ENCODE data around the gene HS2ST1. TPM values are rescaled to one million over a fixed set of nuclear protein-coding genes. Genes with fewer than 3 reads are reported as not detected.

Gene HS2ST1
- total RNA-seq, 1 experiment from 2014 or later: 45.8 TPM

DNA sequence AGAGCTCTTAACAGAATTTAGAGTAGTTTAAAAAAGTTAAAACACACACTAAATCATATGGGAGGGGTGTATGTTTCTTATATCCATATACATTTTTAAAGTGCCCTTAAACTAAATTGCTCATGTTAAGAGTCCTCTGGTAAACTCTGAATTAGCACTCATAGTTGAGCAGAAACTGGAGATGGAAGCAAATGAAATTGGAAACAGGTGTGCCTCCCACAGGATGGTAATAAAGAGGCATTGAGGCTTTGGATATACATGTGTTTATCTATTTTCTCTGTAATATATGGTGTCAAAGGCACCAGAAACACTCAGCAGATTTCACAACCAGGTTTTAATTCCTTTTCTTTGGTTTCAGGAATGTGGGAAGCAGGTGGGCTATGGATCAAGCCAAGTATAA is 188.6 kb downstream of the HS2ST1 start:
- POLR2A ChIA-PET (ENCODE audit: low non-redundant PET): no interaction called here
- DNase-seq (ENCODE audit: low spot score): no peak
- Histone ChIP-seq H3K4me3 (ENCODE audit: low read depth, low read length, poor library complexity, severe bottlenecking) (no peak overlapping the region), H3K4me1 (ENCODE audit: insufficient read depth, low read length, poor library complexity, severe bottlenecking) (no peaks in the 10 kb centered on the region), H3K27me3 (replicated peaks; ENCODE audit: insufficient read depth, low read depth, low read length, poor library complexity) (no peaks in the 10 kb centered on the region), H3K36me3 (ENCODE audit: insufficient read depth, low read length, poor library complexity, severe bottlenecking) (no peaks in the 10 kb centered on the region), H3K27ac (ENCODE audit: low read depth, low read length, poor library complexity, severe bottlenecking) (no peak overlapping the region), H3K9me3 (ENCODE audit: low read depth, low read length, poor library complexity, severe bottlenecking) (no peaks in the 10 kb centered on the region)
- BruUV-seq (replicated peaks): no TSS peak
- TF ChIP-seq, protein P1, sequence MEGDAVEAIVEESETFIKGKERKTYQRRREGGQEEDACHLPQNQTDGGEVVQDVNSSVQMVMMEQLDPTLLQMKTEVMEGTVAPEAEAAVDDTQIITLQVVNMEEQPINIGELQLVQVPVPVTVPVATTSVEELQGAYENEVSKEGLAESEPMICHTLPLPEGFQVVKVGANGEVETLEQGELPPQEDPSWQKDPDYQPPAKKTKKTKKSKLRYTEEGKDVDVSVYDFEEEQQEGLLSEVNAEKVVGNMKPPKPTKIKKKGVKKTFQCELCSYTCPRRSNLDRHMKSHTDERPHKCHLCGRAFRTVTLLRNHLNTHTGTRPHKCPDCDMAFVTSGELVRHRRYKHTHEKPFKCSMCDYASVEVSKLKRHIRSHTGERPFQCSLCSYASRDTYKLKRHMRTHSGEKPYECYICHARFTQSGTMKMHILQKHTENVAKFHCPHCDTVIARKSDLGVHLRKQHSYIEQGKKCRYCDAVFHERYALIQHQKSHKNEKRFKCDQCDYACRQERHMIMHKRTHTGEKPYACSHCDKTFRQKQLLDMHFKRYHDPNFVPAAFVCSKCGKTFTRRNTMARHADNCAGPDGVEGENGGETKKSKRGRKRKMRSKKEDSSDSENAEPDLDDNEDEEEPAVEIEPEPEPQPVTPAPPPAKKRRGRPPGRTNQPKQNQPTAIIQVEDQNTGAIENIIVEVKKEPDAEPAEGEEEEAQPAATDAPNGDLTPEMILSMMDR (conservative IDR thresholded peaks at IDR 0.05; ENCODE audit: low read depth, low read length): no peak
- intact Hi-C loops (cut with micrococcal nuclease; ENCODE audit: unreplicated experiment): no loop called here
- CTCF ChIA-PET: no interaction called here

DNA sequence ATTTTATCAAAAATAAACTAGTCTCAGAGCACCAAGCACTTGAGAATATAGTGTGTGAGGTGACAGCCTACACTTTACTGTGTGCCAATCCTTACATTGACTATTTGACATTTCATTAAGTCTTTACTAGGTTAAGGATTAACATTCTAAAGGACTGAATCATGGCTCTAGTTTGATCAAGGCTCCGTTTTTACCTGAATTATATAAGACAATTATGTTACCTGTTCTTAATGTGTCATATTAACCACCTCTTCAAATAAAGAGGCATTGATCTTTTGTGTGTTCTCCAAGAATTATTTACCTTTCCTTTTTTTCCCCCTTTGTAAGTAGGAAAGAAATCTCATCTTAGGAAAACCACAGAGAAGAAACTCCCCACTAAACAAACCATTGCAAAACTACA is 189.7 kb downstream of the HS2ST1 start:
- Histone ChIP-seq H3K4me3 (ENCODE audit: low read depth, low read length, poor library complexity, severe bottlenecking) (no peak overlapping the region), H3K36me3 (ENCODE audit: insufficient read depth, low read length, poor library complexity, severe bottlenecking) (no peaks in the 10 kb centered on the region), H3K27me3 (replicated peaks; ENCODE audit: insufficient read depth, low read depth, low read length, poor library complexity) (no peaks in the 10 kb centered on the region), H3K9me3 (ENCODE audit: low read depth, low read length, poor library complexity, severe bottlenecking) (no peaks in the 10 kb centered on the region), H3K27ac (ENCODE audit: low read depth, low read length, poor library complexity, severe bottlenecking) (no peak overlapping the region), H3K4me1 (ENCODE audit: insufficient read depth, low read length, poor library complexity, severe bottlenecking) (peaks cover 7% of the 10 kb centered on the region)
- intact Hi-C loops (cut with micrococcal nuclease; ENCODE audit: unreplicated experiment): no loop called here
- TF ChIP-seq EZH2 (IDR thresholded peaks at IDR 0.05; ENCODE audit: borderline replicate concordance, low read depth, low read length, poor library complexity, severe bottlenecking): no peak
- TF ChIP-seq, protein P1 (conservative IDR thresholded peaks at IDR 0.05; ENCODE audit: low read depth, low read length): no peak
- CTCF ChIA-PET: no interaction called here
- no TSS peak for BruUV-seq (replicated peaks)
- no peak for DNase-seq (ENCODE audit: low spot score)
- POLR2A ChIA-PET (ENCODE audit: low non-redundant PET): no interaction called here

DNA sequence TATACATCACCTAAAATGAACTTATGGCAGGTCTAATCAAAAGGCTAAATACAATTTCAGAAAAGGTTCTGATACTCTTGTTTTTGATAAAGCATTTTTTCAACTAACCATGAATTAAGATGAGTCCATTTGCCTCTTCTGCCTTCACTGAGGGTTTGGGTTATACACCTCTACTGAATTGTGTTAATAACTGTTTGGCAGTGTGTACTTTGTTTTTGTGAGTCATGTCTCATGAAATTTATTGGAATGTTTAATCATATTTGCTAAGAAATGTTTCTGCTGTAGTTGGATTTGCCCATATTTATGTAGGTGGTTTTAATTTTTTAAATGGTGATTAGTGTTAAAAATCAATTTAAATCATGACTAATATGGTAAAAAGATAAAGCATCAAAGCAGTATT is 190.5 kb downstream of the HS2ST1 start:
- H3K27ac ChIP-seq (ENCODE audit: low read depth, low read length, poor library complexity, severe bottlenecking): no peak overlapping the region
- H3K27me3 ChIP-seq (replicated peaks; ENCODE audit: insufficient read depth, low read depth, low read length, poor library complexity): no peaks in the 10 kb centered on the region
- H3K4me1 ChIP-seq (ENCODE audit: insufficient read depth, low read length, poor library complexity, severe bottlenecking): peaks cover 10% of the 10 kb centered on the region
- TF ChIP-seq, protein P1 (conservative IDR thresholded peaks at IDR 0.05; ENCODE audit: low read depth, low read length): no peak
- no peak for TF ChIP-seq EZH2 (IDR thresholded peaks at IDR 0.05; ENCODE audit: borderline replicate concordance, low read depth, low read length, poor library complexity, severe bottlenecking)
- ChIA-PET CTCF (no interaction called here), POLR2A (ENCODE audit: low non-redundant PET) (no interaction called here)
- H3K4me3 ChIP-seq (ENCODE audit: low read depth, low read length, poor library complexity, severe bottlenecking): no peak overlapping the region
- H3K36me3 ChIP-seq (ENCODE audit: insufficient read depth, low read length, poor library complexity, severe bottlenecking): no peaks in the 10 kb centered on the region
- intact Hi-C loops (cut with micrococcal nuclease; ENCODE audit: unreplicated experiment): no loop called here
- no peaks in the 10 kb centered on the region for H3K9me3 ChIP-seq (ENCODE audit: low read depth, low read length, poor library complexity, severe bottlenecking)
- TSS peak; percentile 14 for BruUV-seq (replicated peaks)
- no peak for DNase-seq (ENCODE audit: low spot score)

Data from A673 (cell line).